ENCODE results near the gene ZSWIM6.
A peak's percentile ranks its signal among the peaks of the same experiment; 100 is the strongest.
"Not testable (repeated sequence)": the region's sequence is repeated elsewhere in the genome, so short reads cannot be mapped to it uniquely, and the experiment has no call there.

Gene ZSWIM6

GRCh38 chr5:61409568-61409967, 77.5 kb downstream of the ZSWIM6 start:
- DNase-seq: peak; percentile 63

DNA sequence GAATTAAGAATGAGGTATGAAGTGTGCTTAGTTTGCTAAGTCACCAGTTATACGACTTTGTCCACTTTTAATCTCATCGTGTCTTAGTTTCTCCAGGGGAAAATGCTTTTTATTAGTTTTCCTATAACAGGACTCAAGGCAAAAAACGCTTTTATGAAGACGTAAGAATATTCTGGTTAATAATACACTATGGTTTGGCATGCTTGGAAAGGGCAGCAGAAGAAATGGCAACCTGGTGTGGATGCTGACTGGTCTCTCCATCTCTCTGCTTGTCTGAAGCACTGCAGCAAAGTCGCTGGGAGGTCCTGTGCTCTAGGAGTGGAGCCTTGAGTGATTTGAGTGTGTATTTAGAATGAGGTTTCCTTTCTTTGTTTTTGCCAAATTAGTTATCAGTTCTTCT, 78.8 kb downstream of the ZSWIM6 start:
- no peak for DNase-seq

- DNase-seq: no peak
Measured at GRCh38 chr5:61412361-61412760, 80.3 kb downstream of the ZSWIM6 start.

DNA sequence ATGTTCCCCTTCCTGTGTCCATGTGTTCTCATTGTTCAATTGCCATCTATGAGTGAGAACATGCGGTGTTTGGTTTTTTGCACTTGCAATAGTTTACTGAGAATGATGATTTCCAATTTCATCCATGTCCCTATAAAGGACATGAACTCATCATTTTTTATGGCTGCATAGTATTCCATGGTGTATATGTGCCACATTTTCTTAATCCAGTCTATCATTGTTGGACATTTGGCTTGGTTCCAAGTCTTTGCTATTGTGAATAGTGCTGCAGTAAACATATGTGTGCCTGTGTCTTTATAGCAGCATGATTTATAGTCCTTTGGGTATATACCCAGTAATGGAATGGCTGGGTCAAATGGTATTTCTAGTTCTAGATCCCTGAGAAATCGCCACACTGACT, 81.1 kb downstream of the ZSWIM6 start:
- DNase-seq: not testable (repeated sequence)

DNA sequence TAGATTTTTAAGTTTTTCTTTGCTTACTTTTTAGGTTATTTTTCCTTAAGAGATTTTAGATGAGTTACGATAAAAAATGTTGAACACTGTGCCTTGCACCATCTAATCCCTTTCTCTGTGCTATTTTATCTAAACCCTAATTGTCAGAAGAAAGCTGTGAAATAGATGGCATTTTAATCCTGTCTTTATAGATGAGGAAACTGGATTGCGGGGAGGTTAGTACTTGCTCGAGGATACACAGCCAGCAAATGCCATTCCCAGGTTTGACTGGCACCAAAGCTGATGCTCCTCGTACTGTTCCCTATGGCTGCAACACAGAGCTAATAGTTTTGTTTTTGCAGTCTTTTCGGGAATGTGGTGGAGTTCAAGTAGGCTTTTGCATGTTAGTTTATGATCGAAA, 82.7 kb downstream of the ZSWIM6 start:
- DNase-seq: no peak

DNA sequence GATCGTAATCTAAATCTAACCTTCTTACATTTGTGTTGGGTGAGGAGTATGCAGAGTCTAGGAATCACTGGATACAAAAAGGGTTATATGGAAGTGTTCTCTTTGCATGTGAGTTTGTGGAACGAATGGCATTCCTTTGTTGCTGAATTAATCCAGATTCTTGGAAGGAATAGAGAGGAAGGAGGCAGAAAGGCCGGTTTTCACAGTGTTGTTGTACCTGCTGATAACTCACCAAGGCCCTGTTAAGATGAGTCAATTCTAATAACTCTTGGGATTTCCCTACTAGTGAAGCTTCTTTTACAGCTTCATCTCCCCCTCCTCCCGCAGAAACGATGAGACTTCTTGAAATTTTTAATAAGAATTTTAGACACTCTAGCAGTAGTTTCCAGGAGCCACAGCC, 84.0 kb downstream of the ZSWIM6 start:
- no peak for DNase-seq

DNA sequence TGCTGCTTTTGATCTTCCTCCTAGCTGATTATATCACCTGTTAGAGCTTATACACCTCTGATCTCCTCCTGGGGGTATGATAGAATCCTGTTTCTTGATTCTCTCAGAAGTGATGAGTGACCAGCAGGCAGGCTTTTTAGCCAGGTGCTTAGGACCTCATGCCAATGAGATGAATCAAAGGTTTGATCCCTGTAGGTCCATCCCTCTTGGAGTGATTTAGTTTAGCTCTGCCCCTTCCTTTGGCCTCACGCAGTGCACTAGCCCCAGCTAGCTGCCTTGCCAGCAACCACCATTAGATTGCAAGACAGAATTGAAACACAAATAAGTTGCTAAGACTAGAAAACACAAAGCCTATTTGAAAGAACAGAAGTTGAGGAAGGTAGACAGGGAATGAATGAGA, 84.4 kb downstream of the ZSWIM6 start:
- DNase-seq: no peak

DNA sequence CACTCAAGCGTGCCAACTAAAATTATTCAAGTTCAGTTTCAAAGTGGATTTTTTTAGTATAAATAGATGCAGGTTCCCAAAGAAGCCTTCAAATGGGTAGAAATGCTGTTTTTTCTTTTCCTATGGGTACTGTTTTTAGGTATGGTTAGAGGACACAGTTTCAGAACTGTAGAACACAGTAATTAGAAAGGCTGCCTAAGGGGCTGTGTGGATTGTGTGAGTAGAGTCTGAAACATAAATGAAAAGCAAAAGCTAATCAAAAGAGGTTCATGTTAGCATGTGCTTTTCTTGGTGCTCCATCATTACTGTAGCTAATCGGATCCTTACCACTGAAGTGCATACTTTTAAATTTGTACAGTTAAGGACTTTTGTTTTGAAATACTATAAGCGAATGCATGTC, 85.3 kb downstream of the ZSWIM6 start:
- DNase-seq: no peak

DNA sequence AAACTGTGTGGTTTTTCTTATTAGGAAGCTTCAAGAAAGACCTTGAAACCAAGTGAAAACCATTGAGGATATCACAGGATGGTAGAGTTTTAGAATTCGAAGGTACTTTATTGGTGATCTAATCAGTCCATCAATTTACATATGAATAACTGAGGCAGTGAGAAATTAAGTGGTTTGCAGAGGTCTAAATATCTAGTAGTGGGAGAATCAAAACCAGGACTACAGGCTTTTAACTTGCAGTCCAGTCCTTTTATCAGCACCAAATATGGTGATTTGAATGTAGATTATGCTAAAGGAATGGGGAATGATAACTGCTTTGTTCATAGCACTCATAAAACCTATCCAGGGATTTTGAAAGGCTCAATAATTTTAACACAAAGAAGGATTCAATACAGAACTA, 85.8 kb downstream of the ZSWIM6 start:
- DNase-seq: no peak

DNA sequence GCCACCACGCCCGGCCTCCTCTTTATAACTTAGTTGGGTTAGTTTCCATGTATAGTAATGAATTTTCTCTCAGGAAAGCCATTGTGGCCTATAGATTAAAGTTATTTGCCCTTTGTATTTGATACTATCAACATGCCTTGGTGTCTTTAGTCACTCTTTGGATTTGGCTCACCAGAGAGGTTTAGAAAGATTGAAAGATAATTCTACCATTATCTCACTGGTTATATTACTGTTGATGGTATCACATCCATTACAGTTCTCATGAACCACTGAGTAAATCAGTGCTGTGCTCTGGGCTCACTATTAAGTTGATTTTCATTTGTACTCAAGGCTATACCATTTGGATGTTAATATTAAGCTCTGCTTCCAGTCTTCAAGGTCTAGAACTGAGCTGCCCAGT, 87.0 kb downstream of the ZSWIM6 start:
- no peak for DNase-seq

DNA sequence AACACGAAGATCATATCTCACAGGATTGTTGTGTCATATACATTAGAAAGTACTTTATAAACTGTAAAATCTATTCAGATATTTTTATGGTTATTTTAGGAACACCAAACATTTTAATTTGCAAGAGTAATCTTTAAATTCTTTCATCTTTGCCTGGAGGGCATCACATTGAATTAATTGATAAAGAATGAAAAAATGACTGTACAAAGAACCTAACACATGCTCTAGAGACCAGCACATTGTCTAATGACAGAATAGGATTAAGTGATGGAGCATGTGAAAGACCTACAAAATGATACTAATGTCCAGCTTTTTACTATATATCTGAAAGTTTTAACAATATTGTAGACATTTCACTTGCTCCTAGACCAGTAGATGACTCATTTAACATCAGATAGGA, 88.0 kb downstream of the ZSWIM6 start:
- DNase-seq: no peak

GRCh38 chr5:61421262-61421661, 89.2 kb downstream of the ZSWIM6 start:
- DNase-seq: not testable (repeated sequence)

GRCh38 chr5:61423487-61424145, 91.6 kb downstream of the ZSWIM6 start:
- no peak for DNase-seq

- no peak for DNase-seq
Measured at GRCh38 chr5:61425918-61426317, 93.9 kb downstream of the ZSWIM6 start.

- no peak for DNase-seq
Measured at GRCh38 chr5:61429906-61430305, 97.8 kb downstream of the ZSWIM6 start.

GRCh38 chr5:61431923-61432620, 100.0 kb downstream of the ZSWIM6 start:
- no peak for DNase-seq

DNA sequence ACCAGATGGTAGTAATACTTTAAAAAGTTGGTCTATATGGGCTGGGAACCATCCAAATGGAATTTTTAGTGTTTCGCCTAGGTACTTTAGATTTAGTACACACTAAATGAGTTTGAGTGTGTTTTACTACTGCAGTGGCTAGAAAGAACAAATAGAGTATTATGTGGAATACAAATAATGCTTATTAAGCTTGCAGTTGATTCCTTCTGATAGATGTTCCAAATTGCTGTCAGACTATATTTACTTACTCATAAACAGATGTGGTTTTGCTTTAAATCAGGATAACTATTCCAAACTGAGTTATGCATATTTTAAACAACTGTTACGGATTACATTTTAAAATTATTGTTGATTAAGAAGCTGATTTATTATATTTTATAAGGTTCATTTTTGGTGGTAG, 103.3 kb downstream of the ZSWIM6 start:
- DNase-seq: no peak

DNA sequence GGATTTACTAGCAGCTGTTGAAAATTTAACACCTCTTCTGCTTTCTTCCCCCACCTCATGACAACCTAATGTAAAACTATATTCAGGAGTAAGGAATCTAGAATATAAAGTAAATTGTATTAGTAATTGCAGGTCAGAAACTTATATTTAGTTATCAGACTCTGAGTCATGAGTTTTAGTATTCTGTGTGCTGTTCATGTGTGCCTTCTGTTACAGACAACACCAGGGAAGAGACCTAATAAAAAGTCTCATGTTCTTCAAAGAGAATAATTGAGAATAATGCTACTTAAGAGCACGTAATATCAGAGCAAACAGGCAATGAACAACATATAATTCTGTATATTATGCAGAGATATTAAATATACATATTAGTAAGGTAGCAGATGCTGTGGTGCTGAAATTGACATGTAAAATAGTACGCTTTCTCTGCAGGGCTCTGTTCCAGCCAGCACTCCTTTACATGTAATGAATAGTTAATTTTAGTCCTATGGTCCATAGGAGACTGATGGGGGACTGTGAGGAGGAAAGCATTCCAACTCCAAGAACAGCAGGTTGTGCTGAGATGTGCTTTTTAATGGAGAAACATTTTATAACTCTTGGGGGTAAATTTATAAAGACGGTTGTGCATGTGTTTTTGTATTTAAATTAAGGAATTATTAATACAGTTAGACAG, 106.4 kb downstream of the ZSWIM6 start:
- DNase-seq: no peak

- DNase-seq: no peak
Measured at GRCh38 chr5:61440086-61440485, 108.0 kb downstream of the ZSWIM6 start.

DNA sequence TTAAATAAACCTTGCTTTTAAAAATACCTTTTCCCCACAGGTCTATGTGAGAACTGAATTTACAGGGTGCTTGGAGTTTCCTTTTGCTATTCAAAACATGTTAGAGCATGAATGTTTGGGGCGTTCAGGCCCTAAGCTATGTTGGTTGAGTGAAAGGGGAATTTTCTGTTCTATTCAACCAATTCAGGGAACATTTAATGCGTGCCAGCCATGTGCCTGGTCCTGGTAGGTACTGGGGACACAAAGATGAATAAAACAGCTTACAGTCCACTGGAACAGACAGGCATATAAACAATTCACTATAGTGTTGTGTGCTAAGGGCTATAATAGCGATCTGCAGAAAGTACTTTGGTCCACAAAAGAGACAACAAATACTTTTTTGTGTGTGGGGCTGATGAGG, 108.5 kb downstream of the ZSWIM6 start:
- DNase-seq: no peak

DNA sequence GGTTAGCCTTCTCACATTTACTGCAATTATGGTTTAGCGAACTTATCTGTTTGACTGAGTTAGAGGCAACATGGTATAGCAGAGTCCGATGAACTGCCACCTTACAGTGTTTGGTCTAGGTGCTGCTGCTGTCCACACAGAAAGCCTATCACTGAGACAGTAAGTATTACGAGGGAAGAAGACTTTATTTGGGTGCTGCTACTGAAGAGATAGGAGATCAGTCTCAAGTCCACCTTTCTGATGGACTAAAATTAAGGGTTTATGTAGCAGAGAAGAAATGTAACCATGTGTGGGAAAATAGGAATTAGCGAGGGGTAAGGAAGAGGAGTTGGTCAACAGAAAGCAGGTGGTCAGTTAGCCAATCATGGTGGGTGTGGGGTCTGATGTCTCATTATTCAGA, 109.7 kb downstream of the ZSWIM6 start:
- no peak for DNase-seq

GRCh38 chr5:61447780-61448495, 115.9 kb downstream of the ZSWIM6 start:
- no peak for DNase-seq

GRCh38 chr5:61449804-61450492, 117.9 kb downstream of the ZSWIM6 start:
- peak; percentile 81 for DNase-seq

Measured in DMS53 (cell line).